HG02884 (cell line): Measurements from ENCODE around the gene FBXL20.
"Not testable (repeated sequence)": the region's sequence is repeated elsewhere in the genome, so short reads cannot be mapped to it uniquely, and the experiment has no call there.

Experiments
- ATAC-seq: cut with Tn5 transposase; IDR thresholded peaks from one replicate; pipeline ENCODE4 v1.9.1; 2021; ENCODE audit warnings: mild to moderate bottlenecking, moderate library complexity; ENCODE audit not compliant: unreplicated experiment

Gene FBXL20

GRCh38 chr17:39261286-39261685 lies 140.1 kb downstream of the FBXL20 start:
- ATAC-seq = no peak

GRCh38 chr17:39252788-39253460 lies 148.5 kb downstream of the FBXL20 start:
- ATAC-seq = no peak

GRCh38 chr17:39251997-39252396 lies 149.4 kb downstream of the FBXL20 start:
- ATAC-seq = no peak

- ATAC-seq = not testable (repeated sequence)
Observed at GRCh38 chr17:39250076-39250475, 151.3 kb downstream of the FBXL20 start.

GRCh38 chr17:39246274-39246673 lies 155.2 kb downstream of the FBXL20 start:
- ATAC-seq = no peak

GRCh38 chr17:39244600-39245570 lies 156.5 kb downstream of the FBXL20 start:
- no peak for ATAC-seq

GRCh38 chr17:39244016-39244599 lies 157.3 kb downstream of the FBXL20 start:
- ATAC-seq = no peak

- ATAC-seq = no peak
Observed at GRCh38 chr17:39243155-39243554, 158.3 kb downstream of the FBXL20 start.

- ATAC-seq = no peak
Observed at GRCh38 chr17:39240631-39241030, 160.8 kb downstream of the FBXL20 start.

GRCh38 chr17:39239640-39240314 lies 161.6 kb downstream of the FBXL20 start:
- ATAC-seq = no peak

GRCh38 chr17:39238311-39238972 lies 163.0 kb downstream of the FBXL20 start:
- no peak for ATAC-seq

GRCh38 chr17:39237586-39237985 lies 163.8 kb downstream of the FBXL20 start:
- ATAC-seq = no peak

GRCh38 chr17:39236981-39237441 lies 164.4 kb downstream of the FBXL20 start:
- no peak for ATAC-seq

GRCh38 chr17:39236450-39236927 lies 164.9 kb downstream of the FBXL20 start:
- no peak for ATAC-seq

GRCh38 chr17:39235555-39236449 lies 165.6 kb downstream of the FBXL20 start:
- ATAC-seq = no peak

GRCh38 chr17:39231591-39232551 lies 169.6 kb downstream of the FBXL20 start:
- ATAC-seq = no peak

- ATAC-seq = no peak
Observed at GRCh38 chr17:39231091-39231561, 170.3 kb downstream of the FBXL20 start.

GRCh38 chr17:39230361-39230760 lies 171.1 kb downstream of the FBXL20 start:
- ATAC-seq = no peak
